GM12875 (cell line): ENCODE measurements around the gene TBX1.

Experiments used
- H3K4me3 ChIP-seq: one replicate; pipeline ENCODE4 v1.5.1; 2011; ENCODE audit warnings: low read depth, low read length, control low read depth
- TF ChIP-seq, protein P1 (sequence below): IDR thresholded peaks from 2 replicates; pipeline ENCODE4 v1.5.1; 2011; ENCODE audit warnings: low read depth, mild to moderate bottlenecking, control low read depth, inconsistent platforms, low read length, moderate library complexity, borderline replicate concordance; ENCODE audit not compliant: insufficient read depth

The TBX1 gene

DNA sequence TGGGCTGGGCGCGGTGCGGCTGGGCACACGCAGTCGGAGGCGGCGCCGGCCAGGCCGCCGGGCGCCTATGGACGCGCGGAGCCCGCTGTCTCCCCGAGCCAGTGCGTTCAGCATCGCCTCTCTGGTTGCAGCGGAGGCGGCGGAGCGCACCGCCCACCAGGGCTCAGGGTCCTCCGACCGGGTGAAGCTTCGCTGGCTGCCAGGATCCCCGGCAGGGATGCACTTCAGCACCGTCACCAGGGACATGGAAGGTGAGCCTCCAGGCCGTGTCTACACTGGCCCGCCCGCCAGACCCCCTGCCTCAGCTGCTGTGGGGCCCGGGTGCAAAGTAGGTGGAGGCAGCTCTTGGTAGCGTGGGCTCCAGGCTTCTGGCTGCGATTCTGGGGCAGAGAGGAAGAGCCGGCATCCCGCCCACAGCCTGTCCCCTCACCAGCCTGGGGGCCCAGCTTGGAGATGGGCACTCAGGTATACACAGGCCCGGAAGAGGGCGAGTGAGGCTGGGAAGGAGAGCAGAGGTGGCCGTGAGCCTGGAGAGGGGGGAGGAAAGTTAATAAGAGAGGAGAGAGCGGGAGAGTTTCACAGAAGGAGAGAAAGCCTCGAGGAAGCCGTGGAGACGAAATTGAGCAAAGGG, 1.0 kb upstream of the TBX1 start:
- TF ChIP-seq, protein P1, sequence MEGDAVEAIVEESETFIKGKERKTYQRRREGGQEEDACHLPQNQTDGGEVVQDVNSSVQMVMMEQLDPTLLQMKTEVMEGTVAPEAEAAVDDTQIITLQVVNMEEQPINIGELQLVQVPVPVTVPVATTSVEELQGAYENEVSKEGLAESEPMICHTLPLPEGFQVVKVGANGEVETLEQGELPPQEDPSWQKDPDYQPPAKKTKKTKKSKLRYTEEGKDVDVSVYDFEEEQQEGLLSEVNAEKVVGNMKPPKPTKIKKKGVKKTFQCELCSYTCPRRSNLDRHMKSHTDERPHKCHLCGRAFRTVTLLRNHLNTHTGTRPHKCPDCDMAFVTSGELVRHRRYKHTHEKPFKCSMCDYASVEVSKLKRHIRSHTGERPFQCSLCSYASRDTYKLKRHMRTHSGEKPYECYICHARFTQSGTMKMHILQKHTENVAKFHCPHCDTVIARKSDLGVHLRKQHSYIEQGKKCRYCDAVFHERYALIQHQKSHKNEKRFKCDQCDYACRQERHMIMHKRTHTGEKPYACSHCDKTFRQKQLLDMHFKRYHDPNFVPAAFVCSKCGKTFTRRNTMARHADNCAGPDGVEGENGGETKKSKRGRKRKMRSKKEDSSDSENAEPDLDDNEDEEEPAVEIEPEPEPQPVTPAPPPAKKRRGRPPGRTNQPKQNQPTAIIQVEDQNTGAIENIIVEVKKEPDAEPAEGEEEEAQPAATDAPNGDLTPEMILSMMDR = no peak
- no peak overlapping the region for H3K4me3 ChIP-seq

DNA sequence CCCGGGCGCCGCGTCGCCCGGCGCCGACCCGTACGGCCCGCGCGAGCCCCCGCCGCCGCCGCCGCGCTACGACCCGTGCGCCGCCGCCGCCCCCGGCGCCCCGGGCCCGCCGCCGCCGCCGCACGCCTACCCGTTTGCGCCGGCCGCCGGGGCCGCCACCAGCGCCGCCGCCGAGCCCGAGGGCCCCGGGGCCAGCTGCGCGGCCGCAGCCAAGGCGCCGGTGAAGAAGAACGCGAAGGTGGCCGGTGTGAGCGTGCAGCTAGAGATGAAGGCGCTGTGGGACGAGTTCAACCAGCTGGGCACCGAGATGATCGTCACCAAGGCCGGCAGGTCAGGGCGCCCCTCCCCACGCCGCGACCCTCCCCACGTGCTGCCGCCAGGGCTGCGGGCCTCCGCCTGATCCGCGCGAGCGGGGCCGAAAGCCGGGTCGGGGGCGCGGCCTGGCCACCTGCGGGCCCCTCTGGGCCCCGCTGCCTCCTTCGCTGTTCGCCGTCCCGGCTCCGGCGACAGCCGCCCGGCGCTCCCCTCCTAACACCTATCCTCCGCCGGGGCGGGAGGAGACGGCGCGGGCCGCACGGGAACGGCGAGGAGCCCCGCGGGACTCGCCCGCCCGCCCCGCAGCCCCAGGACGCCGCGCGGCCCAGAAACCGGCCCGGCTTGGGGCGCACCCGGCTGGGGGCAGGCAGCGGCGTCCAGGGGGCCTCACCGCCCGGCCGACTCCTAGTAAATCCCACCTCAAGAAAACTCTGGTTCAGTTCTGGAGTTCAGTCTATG, 560 bp downstream of the TBX1 start:
- no peak overlapping the region for H3K4me3 ChIP-seq
- TF ChIP-seq, protein P1 = no peak

DNA sequence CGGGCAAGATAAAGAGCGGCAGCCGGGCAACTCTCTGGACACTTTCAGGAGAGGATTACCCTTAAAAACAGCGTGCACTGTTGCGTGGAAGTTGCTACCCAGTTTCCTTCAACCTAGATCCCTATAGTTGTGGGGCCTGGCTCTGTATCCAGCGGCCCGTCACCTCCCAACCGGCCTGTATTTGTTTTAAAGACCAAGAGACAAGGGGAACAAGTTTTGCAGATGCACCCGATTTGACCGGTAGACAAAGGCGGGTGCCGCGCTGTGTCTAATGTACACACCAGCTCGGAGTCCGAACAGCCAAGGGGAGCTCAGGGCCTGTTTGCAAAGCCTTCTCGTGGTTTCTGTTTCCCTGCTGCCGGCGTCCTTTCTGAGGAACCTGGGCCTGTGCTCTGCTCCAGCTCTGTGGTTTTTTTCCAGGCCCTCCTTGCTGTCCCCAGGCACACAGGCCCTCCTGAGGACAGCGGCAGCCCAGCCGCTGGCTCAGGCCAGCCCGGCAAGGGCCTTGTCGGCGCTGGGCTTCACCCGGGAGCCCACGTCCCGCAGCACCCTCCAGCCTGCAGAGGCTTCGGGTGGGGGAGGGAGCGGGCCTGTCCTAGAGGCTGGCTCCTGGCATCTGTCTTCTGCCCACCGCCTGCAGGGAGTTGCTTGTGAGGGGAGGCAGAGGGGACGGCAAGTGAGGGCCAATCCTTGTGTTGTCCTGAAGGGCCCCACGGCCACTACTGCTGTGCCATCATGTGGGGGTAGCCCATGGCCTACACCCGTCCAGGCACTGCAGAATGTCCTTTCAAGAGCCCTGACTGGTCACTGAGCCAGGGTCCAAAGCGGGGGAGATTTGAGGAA, 1.4 kb downstream of the TBX1 start:
- TF ChIP-seq, protein P1 = no peak

DNA sequence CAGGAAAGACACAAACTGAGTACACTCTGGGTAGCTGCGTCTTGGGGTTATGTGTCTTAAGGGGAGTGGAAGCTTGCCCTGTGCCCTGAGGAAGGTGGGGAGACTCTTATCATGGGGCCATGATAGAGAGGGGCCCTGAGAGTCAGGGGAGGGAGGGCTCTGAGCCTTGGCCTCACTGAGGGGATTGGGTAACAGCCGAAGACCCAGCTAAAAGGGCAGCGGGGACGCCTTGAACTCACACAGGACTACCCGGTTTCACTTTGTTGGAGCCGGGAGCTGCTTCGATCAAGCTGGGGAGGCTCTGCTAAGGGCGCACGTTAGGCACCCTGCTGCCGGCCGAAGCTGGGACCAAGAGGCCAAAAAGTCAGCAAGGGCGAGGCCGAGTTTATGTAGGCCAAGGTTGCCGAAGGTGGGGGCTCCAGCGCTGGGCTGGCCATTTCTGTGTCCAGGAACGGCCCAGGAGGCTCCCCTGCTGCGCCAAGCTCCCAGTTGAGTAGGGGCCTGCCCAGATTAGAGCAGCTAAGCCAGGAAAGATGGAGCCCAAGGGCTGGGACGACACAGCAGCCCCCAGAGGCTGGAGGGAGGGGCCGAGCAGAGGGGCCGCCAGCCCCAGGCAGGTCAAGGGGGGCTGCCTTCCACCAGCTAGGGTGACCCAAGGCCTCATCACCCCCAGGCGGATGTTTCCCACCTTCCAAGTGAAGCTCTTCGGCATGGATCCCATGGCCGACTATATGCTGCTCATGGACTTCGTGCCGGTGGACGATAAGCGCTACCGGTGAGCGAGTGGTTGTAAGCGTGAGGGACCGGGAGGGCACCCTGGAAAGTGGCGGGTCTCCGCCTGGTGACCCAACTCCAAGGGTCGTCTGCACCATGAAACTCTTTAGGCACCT, 2.2 kb downstream of the TBX1 start:
- TF ChIP-seq, protein P1 = no peak
- H3K4me3 ChIP-seq = no peak overlapping the region

More for the DNA sequence above, 1.4 kb downstream of the TBX1 start:
- no peak overlapping the region for H3K4me3 ChIP-seq

DNA sequence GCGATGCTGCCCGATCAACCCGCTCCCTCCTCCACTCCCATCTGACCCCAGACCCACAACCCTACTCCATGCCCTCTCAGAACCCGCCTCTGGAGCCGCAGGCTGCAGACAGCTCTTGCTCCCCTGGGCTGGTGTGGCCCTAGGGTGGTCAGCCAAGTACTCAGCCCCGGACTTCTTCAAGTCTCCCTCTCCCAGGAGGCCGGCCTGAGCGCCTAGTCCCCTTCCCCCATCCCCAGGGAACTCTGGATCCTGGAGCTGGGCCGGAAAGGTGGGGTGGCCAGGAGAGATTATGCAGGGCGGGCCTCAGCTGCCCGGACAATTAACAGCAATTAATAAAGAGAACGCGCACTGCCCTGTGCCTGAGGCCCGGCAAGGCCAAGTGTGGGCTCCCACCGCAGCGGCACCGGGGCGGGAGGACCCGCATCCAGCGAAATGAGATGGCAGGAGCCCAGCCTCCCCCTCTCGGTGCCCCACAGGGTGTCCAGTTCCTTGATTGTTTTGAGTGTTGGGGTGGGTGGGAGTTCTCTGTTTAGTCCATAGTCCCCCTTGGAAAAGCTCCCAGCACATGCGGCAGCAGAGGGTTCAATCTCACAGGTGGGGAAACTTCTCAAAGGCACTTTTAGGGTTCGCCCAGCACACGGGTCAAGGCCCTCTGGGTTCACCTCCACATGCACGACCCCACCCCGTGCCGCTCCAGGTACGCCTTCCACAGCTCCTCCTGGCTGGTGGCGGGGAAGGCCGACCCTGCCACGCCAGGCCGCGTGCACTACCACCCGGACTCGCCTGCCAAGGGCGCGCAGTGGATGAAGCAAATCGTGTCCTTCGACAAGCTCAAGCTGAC, 3.1 kb downstream of the TBX1 start:
- TF ChIP-seq, protein P1 = no peak
- no peak overlapping the region for H3K4me3 ChIP-seq

DNA sequence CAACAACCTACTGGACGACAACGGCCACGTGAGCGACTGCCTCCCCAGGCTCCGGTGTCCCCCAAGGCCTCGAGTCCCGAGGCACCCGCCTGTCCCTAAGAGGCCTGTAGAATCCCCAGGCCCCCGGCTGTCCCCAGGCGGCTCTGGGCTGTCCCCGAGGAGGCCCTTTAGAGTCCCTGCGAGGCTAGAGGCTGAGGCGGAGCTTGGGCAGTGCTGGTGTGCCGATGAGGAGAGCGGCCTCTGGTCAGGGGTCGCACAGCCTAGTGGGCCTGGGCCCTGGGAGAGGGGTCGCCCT, 3.7 kb downstream of the TBX1 start:
- no peak overlapping the region for H3K4me3 ChIP-seq
- TF ChIP-seq, protein P1 = no peak
